Omental fat pad (tissue), 4 donors: ENCODE measurements around the gene ZNF785. TPM values are rescaled to one million over a fixed set of nuclear protein-coding genes. Genes with fewer than 3 reads are reported as not detected.

ENCODE experiments used
- ATAC-seq: fragments of 150-250 bp; one replicate; pipeline ENCODE4 v1.9.1; 2016; ENCODE audit warnings: mild to moderate bottlenecking, moderate library complexity; ENCODE audit not compliant: low FRiP score
- DNase-seq: peaks from one replicate; pipeline ENCODE4 v3.0.0-alpha.2; 2019; ENCODE audit warnings: low spot score
- total RNA-seq, 4 donors: library from RNA; depleted of rRNA; stranded (reverse); fragments of >200 nt; gene quantifications; one replicate each; pipeline ENCODE4 v1.1.0, GENCODE V29; 2016
- TF ChIP-seq, protein P1 (sequence below), 3 donors: fragments of 450-650 bp; IDR thresholded peaks; one replicate each; pipeline ENCODE4 v1.5.1; 2016 to 2017; ENCODE audit warnings: antibody characterized with exemption in 3 of 3, mild to moderate bottlenecking in 3 of 3, moderate library complexity in 2 of 3

ZNF785 gene
- total RNA-seq, 4 donors from 2014 or later = 4.5 to 12.1 (median 8.1) TPM

- DNase-seq (no peak), ATAC-seq (no peak)
- TF ChIP-seq, protein P1, sequence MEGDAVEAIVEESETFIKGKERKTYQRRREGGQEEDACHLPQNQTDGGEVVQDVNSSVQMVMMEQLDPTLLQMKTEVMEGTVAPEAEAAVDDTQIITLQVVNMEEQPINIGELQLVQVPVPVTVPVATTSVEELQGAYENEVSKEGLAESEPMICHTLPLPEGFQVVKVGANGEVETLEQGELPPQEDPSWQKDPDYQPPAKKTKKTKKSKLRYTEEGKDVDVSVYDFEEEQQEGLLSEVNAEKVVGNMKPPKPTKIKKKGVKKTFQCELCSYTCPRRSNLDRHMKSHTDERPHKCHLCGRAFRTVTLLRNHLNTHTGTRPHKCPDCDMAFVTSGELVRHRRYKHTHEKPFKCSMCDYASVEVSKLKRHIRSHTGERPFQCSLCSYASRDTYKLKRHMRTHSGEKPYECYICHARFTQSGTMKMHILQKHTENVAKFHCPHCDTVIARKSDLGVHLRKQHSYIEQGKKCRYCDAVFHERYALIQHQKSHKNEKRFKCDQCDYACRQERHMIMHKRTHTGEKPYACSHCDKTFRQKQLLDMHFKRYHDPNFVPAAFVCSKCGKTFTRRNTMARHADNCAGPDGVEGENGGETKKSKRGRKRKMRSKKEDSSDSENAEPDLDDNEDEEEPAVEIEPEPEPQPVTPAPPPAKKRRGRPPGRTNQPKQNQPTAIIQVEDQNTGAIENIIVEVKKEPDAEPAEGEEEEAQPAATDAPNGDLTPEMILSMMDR (IDR thresholded peaks at IDR 0.05) = no peak
These were observed 15.5 kb downstream of the ZNF785 start for GRCh38 chr16:30569746-30570635.

DNA sequence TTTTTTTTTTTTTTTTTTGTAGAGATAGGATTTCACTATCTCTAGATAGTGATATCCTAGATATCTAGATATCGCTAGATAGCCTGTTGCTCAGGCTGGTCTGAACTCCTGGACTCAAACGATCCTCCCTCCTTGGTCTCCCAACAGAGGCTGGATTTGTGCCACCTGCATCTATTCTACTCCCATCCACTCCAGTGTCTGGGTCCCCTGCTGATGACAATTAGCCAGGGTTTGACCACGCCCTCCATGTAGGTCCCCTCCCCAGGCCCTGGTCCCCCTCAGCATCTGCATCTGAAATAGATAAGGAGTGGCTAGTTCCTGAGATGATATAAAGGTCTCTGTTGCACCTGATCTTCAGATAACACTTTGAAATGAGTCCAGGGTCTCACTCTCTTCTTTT, 16.2 kb downstream of the ZNF785 start:
- ATAC-seq (no peak), DNase-seq (no peak)
- TF ChIP-seq, protein P1 (IDR thresholded peaks at IDR 0.05) = no peak

DNA sequence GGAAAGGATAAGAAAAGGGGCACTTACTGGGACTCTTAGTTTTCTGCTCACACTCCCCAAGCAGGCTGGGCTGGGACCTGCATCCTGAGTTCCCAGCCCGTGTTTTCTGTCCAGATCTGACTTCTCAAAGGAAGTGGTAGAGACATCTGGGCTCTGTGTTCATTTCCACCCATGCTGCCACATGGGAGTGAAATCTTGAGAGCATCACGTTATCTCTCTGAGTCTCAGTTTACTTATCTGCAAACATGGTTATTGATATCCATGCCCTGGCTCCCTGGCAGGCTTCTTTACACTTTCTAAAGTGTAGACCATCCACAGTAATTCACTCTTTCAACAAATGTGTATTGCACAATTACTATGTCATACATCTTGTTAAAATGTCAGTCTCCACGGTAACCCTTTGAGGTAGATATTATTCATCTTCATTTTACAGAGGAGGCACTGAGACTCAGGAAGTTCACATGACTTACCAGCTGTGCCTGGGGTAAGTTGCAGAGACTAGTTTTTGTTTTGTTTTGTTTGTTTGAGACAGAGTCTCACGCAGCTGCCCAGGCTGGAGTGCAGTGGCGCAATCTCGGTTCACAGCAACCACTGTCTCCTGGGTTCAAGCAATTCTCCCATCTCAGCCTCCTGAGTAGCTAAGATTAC, 17.4 kb downstream of the ZNF785 start:
- TF ChIP-seq, protein P1 (IDR thresholded peaks at IDR 0.05) = no peak
- DNase-seq (no peak), ATAC-seq (peak; percentile 67)

- DNase-seq (no peak), ATAC-seq (peak; percentile 19)
- TF ChIP-seq, protein P1 (IDR thresholded peaks at IDR 0.05) = no peak
These were observed 18.1 kb downstream of the ZNF785 start for GRCh38 chr16:30567160-30567990.

- TF ChIP-seq, protein P1 (IDR thresholded peaks at IDR 0.05) = no peak
- no peak for ATAC-seq
- no peak for DNase-seq
These were observed 19.0 kb downstream of the ZNF785 start for GRCh38 chr16:30566531-30566930.

GRCh38 chr16:30565984-30566383, 19.5 kb downstream of the ZNF785 start:
- TF ChIP-seq, protein P1 (IDR thresholded peaks at IDR 0.05) = no peak
- DNase-seq (no peak), ATAC-seq (no peak)
